ENCODE results near the gene TRIM52. TPM values are rescaled to one million over a fixed set of nuclear protein-coding genes. Genes with fewer than 3 reads are reported as not detected.
A peak's percentile ranks its signal among the peaks of the same experiment; 100 is the strongest.

The TRIM52 gene
- total RNA-seq, 2 donors from 2014 or later, result 9.8 to 13.5 TPM

- Histone ChIP-seq H3K36me3 (no peaks in the 10 kb centered on the region), H3K27ac (peak within 1 kb of the TSS; percentile 97), H3K4me1 (no peaks in the 10 kb centered on the region), H3K9me3 (no peaks in the 10 kb centered on the region), H3K9ac (ENCODE audit: low read depth in 2 of 2, low read length in 2 of 2) (peak within 1 kb of the TSS; percentile 91 to 92), H3K4me3 (peak within 1 kb of the TSS; percentile 71), H3K27me3 (no peaks in the 10 kb centered on the region)
- peak; percentile 99 for DNase-seq
- intact Hi-C loops (cut with DNase I), result loop anchor here (2.0 kb wide), 1 partner anchor 34 kb away; no protein-coding TSS in a partner anchor
- TF ChIP-seq, protein P1, sequence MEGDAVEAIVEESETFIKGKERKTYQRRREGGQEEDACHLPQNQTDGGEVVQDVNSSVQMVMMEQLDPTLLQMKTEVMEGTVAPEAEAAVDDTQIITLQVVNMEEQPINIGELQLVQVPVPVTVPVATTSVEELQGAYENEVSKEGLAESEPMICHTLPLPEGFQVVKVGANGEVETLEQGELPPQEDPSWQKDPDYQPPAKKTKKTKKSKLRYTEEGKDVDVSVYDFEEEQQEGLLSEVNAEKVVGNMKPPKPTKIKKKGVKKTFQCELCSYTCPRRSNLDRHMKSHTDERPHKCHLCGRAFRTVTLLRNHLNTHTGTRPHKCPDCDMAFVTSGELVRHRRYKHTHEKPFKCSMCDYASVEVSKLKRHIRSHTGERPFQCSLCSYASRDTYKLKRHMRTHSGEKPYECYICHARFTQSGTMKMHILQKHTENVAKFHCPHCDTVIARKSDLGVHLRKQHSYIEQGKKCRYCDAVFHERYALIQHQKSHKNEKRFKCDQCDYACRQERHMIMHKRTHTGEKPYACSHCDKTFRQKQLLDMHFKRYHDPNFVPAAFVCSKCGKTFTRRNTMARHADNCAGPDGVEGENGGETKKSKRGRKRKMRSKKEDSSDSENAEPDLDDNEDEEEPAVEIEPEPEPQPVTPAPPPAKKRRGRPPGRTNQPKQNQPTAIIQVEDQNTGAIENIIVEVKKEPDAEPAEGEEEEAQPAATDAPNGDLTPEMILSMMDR (IDR thresholded peaks at IDR 0.05), result no peak
These were observed 37.8 kb downstream of the TRIM52 start, which contains the start of gene TRIM41 for GRCh38 chr5:181223058-181223728. Gene TRIM41, plus strand, starts transcription at chr5:181223281. Its CDS starts 719 bp downstream, at chr5:181224000.

- intact Hi-C loops (cut with DNase I), result loop anchor here (2.0 kb wide), 1 partner anchor 34 kb away; no protein-coding TSS in a partner anchor
- TF ChIP-seq, protein P1 (IDR thresholded peaks at IDR 0.05), result peak; percentile 24
- DNase-seq, result no peak
- Histone ChIP-seq H3K9me3 (no peaks in the 10 kb centered on the region), H3K36me3 (no peaks in the 10 kb centered on the region), H3K27me3 (no peaks in the 10 kb centered on the region), H3K4me3 (peak overlapping the region; percentile 71), H3K27ac (peak overlapping the region; percentile 97), H3K4me1 (peaks cover 1% of the 10 kb centered on the region), H3K9ac (ENCODE audit: low read depth in 2 of 2, low read length in 2 of 2) (peak overlapping the region; percentile 91 to 92)
These were observed 38.3 kb downstream of the TRIM52 start for GRCh38 chr5:181222630-181223057.

- no peaks in the 10 kb centered on the region for H3K9me3 ChIP-seq
- H3K9ac ChIP-seq (ENCODE audit: low read depth in 2 of 2, low read length in 2 of 2), result peak overlapping the region; percentile 91 to 92
- DNase-seq, result peak; percentile 99
These were observed 38.9 kb downstream of the TRIM52 start for GRCh38 chr5:181221792-181222629.

DNA sequence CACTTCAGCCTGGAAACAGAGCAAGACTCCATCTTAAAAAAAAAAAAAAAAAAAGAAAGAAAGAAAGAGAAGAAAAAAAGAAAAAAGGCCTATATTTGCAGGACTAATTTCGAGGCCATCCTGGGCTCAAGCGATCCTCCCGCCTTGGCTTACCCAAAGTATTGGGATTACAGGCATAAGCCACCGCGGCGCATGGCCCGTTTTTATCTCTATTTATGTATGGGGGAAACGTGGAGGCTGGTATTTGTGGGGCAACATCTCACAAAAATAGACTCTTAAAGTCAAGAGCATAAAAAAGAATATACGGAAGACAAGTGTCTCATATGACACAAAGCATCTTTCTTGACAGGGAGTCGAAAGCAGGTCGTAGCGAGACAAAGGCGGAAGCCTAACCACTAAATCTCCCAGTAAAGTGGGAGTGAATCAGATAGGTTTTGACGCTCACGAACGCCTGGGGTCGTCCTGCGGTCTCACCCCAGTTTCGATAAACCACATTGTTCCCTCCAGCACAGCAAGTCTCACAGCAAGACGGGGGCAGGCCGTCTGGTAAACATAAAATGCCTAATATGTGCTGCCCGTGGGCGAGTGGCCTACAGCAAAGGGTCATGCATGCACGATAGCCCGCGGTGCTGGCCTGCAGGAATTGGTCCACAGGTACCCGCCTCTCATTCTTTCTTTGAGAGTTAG, 39.7 kb downstream of the TRIM52 start:
- TF ChIP-seq, protein P1 (IDR thresholded peaks at IDR 0.05), result no peak
- intact Hi-C loops (cut with DNase I), result no loop called here
- Histone ChIP-seq H3K4me3 (no peak overlapping the region), H3K4me1 (peaks cover 7% of the 10 kb centered on the region), H3K36me3 (no peaks in the 10 kb centered on the region), H3K9me3 (no peaks in the 10 kb centered on the region), H3K9ac (ENCODE audit: low read depth in 2 of 2, low read length in 2 of 2) (no peak overlapping the region), H3K27me3 (no peaks in the 10 kb centered on the region), H3K27ac (peak overlapping the region; percentile 97)
- DNase-seq, result no peak

More at GRCh38 chr5:181221792-181222629, 38.9 kb downstream of the TRIM52 start:
- Histone ChIP-seq H3K27ac (peak overlapping the region; percentile 97), H3K27me3 (no peaks in the 10 kb centered on the region), H3K4me3 (peak overlapping the region; percentile 71), H3K36me3 (no peaks in the 10 kb centered on the region), H3K4me1 (peaks cover 7% of the 10 kb centered on the region)
- intact Hi-C loops (cut with DNase I), result loop anchor here (2.0 kb wide), 1 partner anchor 33 kb away; no protein-coding TSS in a partner anchor
- TF ChIP-seq, protein P1 (IDR thresholded peaks at IDR 0.05), result no peak

DNA sequence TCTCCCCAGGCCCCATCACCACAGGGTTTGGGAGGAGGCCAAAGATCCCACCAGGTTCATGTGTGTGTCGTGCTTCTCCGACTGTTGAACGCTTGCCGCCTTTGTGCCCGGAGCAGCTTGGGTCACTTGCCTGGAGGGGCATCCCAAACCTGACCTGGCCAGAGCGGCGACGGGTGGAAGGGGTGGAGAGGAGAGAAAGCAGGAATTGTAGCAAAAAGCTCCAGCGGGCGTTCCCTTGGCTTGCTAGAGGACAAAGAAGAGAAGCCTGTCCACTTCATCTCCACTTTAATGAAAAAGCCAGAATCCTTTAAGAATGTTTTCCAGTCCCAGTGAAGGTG, 40.8 kb downstream of the TRIM52 start:
- Histone ChIP-seq H3K4me3 (no peak overlapping the region), H3K27me3 (no peaks in the 10 kb centered on the region), H3K9ac (ENCODE audit: low read depth in 2 of 2, low read length in 2 of 2) (no peak overlapping the region), H3K9me3 (no peaks in the 10 kb centered on the region), H3K36me3 (no peaks in the 10 kb centered on the region), H3K27ac (no peak overlapping the region), H3K4me1 (peaks cover 7% of the 10 kb centered on the region)
- DNase-seq, result no peak
- TF ChIP-seq, protein P1 (IDR thresholded peaks at IDR 0.05), result no peak
- intact Hi-C loops (cut with DNase I), result no loop called here
